ENCODE measurements around the gene NKX2-1. TPM values are rescaled to one million over a fixed set of nuclear protein-coding genes. Genes with fewer than 3 reads are reported as not detected.
A peak's percentile ranks its signal among the peaks of the same experiment; 100 is the strongest.

Gene NKX2-1
- total RNA-seq, 1 donor from 2014 or later: not detected

GRCh38 chr14:36504771-36505175 is 15.3 kb downstream of the NKX2-1 start:
- Histone ChIP-seq H3K4me1 (no peaks in the 10 kb centered on the region), H3K36me3 (no peaks in the 10 kb centered on the region), H3K27ac (no peak overlapping the region), H3K4me3 (no peak overlapping the region), H3K27me3 (peaks cover 26% of the 10 kb centered on the region), H3K9me3 (no peaks in the 10 kb centered on the region)
- no peak for DNase-seq (ENCODE audit: low spot score in 2 of 2)
- TF ChIP-seq, protein P1, sequence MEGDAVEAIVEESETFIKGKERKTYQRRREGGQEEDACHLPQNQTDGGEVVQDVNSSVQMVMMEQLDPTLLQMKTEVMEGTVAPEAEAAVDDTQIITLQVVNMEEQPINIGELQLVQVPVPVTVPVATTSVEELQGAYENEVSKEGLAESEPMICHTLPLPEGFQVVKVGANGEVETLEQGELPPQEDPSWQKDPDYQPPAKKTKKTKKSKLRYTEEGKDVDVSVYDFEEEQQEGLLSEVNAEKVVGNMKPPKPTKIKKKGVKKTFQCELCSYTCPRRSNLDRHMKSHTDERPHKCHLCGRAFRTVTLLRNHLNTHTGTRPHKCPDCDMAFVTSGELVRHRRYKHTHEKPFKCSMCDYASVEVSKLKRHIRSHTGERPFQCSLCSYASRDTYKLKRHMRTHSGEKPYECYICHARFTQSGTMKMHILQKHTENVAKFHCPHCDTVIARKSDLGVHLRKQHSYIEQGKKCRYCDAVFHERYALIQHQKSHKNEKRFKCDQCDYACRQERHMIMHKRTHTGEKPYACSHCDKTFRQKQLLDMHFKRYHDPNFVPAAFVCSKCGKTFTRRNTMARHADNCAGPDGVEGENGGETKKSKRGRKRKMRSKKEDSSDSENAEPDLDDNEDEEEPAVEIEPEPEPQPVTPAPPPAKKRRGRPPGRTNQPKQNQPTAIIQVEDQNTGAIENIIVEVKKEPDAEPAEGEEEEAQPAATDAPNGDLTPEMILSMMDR (IDR thresholded peaks at IDR 0.05): no peak
- intact Hi-C loops (cut with DNase I): no loop called here

DNA sequence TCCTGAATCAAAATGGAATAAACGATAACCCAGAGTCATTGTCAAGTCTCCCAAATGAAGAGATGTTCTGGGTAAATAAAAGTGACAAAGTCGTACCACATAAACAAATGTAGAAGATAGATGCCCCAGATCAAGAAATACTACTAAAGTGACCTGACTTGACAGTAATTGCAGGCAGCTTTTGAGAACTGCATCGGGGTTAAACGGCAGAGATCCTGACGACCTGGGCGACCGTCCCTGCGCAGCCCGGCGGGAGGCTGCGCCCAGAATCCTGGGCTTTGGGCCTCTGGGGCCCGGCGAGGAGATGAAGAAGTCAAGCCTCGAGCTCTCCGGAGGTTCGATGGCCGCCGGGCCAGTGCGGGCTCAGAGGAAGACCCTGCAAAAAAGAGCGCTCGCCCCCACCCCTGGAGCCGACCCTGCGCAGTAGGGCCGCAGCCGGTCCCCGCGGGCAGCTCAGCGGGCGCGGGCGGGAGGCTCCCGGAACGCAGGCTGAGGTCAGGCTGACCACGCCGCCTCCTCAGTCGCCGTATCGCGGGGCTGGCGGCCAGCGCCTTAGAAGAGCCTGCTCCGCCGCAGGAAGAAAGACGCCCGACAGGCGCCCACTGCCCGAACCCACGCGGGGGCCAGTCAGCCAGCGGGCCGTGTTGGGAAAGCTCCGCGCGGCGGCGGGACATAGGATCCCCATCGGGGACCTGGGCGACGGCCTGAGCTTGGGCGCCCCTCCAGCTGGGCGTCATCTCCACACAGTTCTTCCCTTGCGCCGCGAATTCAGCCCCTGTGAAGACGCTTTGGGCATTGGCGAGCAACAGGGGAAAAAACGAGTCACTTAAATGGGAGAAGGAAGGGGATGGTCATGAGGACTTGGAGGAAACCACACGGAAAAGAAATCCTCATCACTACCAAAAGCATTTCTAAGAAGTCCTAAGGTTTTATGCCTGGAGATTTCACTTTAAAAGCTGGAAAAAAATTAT is 16.0 kb downstream of the NKX2-1 start:
- Histone ChIP-seq H3K27ac (no peak overlapping the region), H3K4me1 (no peaks in the 10 kb centered on the region), H3K9me3 (no peaks in the 10 kb centered on the region), H3K4me3 (peak overlapping the region in 1 of 2 donors; percentile 19), H3K36me3 (no peaks in the 10 kb centered on the region), H3K27me3 (peaks cover 26% of the 10 kb centered on the region)
- TF ChIP-seq, protein P1 (IDR thresholded peaks at IDR 0.05): no peak
- intact Hi-C loops (cut with DNase I): no loop called here
- DNase-seq (ENCODE audit: low spot score in 2 of 2): no peak

GRCh38 chr14:36502558-36503508 is 17.2 kb downstream of the NKX2-1 start:
- no peaks in the 10 kb centered on the region for H3K36me3 ChIP-seq
- H3K4me3 ChIP-seq: no peak overlapping the region
- no peak for DNase-seq (ENCODE audit: low spot score in 2 of 2)
- no peak overlapping the region for H3K27ac ChIP-seq
- intact Hi-C loops (cut with DNase I): no loop called here
- no peaks in the 10 kb centered on the region for H3K9me3 ChIP-seq
- TF ChIP-seq, protein P1 (IDR thresholded peaks at IDR 0.05): no peak
- H3K4me1 ChIP-seq: no peaks in the 10 kb centered on the region
- peaks cover 26% of the 10 kb centered on the region for H3K27me3 ChIP-seq

- peaks cover 3% of the 10 kb centered on the region for H3K27me3 ChIP-seq
- no peak for DNase-seq (ENCODE audit: low spot score in 2 of 2)
- H3K36me3 ChIP-seq: no peaks in the 10 kb centered on the region
- no peaks in the 10 kb centered on the region for H3K9me3 ChIP-seq
- no peaks in the 10 kb centered on the region for H3K4me1 ChIP-seq
- intact Hi-C loops (cut with DNase I): no loop called here
- no peak overlapping the region for H3K27ac ChIP-seq
- TF ChIP-seq, protein P1 (IDR thresholded peaks at IDR 0.05): no peak
- H3K4me3 ChIP-seq: no peak overlapping the region
These were observed 21.1 kb downstream of the NKX2-1 start for GRCh38 chr14:36498938-36499337.

DNA sequence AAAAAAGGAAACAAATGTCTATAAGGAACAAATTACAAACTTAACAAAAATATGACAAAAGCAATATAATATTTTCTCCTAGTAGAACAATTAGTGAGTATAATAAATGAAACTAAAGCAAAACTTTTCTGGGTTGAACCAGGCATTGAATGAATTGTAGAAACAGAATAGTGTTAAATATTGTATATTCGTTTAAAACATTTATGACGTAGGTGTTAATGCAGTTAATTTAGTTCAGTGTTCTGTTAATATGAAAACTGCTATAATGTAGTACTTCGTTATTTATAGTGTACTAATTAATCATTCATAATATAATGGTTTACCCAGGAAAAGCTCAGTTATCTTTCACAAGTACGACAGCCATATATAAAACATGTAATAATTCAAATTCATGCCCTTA is 23.7 kb downstream of the NKX2-1 start:
- no peaks in the 10 kb centered on the region for H3K27me3 ChIP-seq
- H3K27ac ChIP-seq: no peak overlapping the region
- TF ChIP-seq, protein P1 (IDR thresholded peaks at IDR 0.05): no peak
- H3K4me1 ChIP-seq: no peaks in the 10 kb centered on the region
- H3K4me3 ChIP-seq: no peak overlapping the region
- H3K9me3 ChIP-seq: no peaks in the 10 kb centered on the region
- no peak for DNase-seq (ENCODE audit: low spot score in 2 of 2)
- H3K36me3 ChIP-seq: no peaks in the 10 kb centered on the region
- intact Hi-C loops (cut with DNase I): no loop called here

All from ascending aorta (tissue), 2 donors.